HepG2 (cell line): Measurements from ENCODE around the gene SUPT6H. TPM values are rescaled to one million over a fixed set of nuclear protein-coding genes. Genes with fewer than 3 reads are reported as not detected.

Experiments used
- HNRNPK ChIP-seq: fragments of 200-400 bp; formaldehyde crosslinking; IDR thresholded peaks from 2 replicates; pipeline ENCODE4 v1.6.1; 2018; ENCODE audit warnings: low read length, low read depth, moderate library complexity, mild to moderate bottlenecking; ENCODE audit not compliant: poor library complexity, severe bottlenecking
- NAIF1 ChIP-seq: sonication (generic); formaldehyde crosslinking; IDR thresholded peaks from 2 replicates; pipeline ENCODE4 v1.5.0; 2020; ENCODE audit warnings: mild to moderate bottlenecking, missing genetic modification reagents, borderline replicate concordance
- RFXANK ChIP-seq: IDR thresholded peaks from 2 replicates; pipeline ENCODE4 v1.6.1; 2016
- RORA ChIP-seq: sonication (generic); formaldehyde crosslinking; IDR thresholded peaks from 2 replicates; pipeline ENCODE4 v1.5.0; 2020; ENCODE audit warnings: mild to moderate bottlenecking, missing genetic modification reagents, moderate library complexity
- ZNF121 ChIP-seq: sonication (generic); formaldehyde crosslinking; IDR thresholded peaks from 2 replicates; pipeline ENCODE4 v1.5.0; 2020; ENCODE audit warnings: mild to moderate bottlenecking, missing genetic modification reagents
- ZNF777 ChIP-seq: sonication (generic); formaldehyde crosslinking; IDR thresholded peaks from 2 replicates; pipeline ENCODE4 v1.4.0; 2020; ENCODE audit warnings: missing genetic modification reagents
- ZNF816 ChIP-seq: sonication (generic); formaldehyde crosslinking; IDR thresholded peaks from 2 replicates; pipeline ENCODE4 v1.8.0; 2022; ENCODE audit warnings: missing genetic modification reagents, mild to moderate bottlenecking, borderline replicate concordance
- ZNF850 ChIP-seq: sonication (generic); formaldehyde crosslinking; conservative IDR thresholded peaks from 2 replicates; pipeline ENCODE4 v1.9.0; 2021; ENCODE audit warnings: mild to moderate bottlenecking, missing genetic modification reagents
- polyA plus RNA-seq, 8 experiments: library from polyadenylated mRNA; depleted of rRNA in 3 of 8; stranded (reverse) in 7 of 8; unstranded in 1 of 8; fragments of >200 nt; fragmentation: Illumina TruSeq in 4 of 8; extraction: Trizol in 4 of 8; gene quantifications; 2 replicates each; pipeline versions ENCODE4 v1.2.1 to v1.2.3, GENCODE V29; 2011 to 2016; ENCODE audit warnings: low read depth in 4 of 8, missing spikeins in 1 of 8, mixed read lengths in 1 of 8; ENCODE audit not compliant: insufficient read depth in 1 of 8
- total RNA-seq, 5 experiments: library from RNA; depleted of rRNA; stranded (reverse); fragments of >200 nt; fragmentation: Illumina TruSeq; extraction: Trizol; gene quantifications; 2 replicates each; pipeline ENCODE4 v1.2.3, GENCODE V29; 2016; ENCODE audit warnings: low read depth in 1 of 5
- TF ChIP-seq, protein P1 (sequence below): sonication (generic); formaldehyde crosslinking; IDR thresholded peaks from 2 replicates; pipeline ENCODE4 v1.9.0; 2021; ENCODE audit warnings: mild to moderate bottlenecking, missing genetic modification reagents
- TF ChIP-seq, protein P2 (sequence below): sonication (generic); formaldehyde crosslinking; IDR thresholded peaks from 2 replicates; pipeline ENCODE4 v1.5.0; 2020; ENCODE audit warnings: mild to moderate bottlenecking, missing genetic modification reagents
- TF ChIP-seq, protein P3 (sequence below): IDR thresholded peaks from 2 replicates; pipeline ENCODE4 v1.6.1; 2012; ENCODE audit warnings: low read depth, low read length, improper control_type of control experiment
- TF ChIP-seq, protein P4 (sequence below): sonication (generic); formaldehyde crosslinking; IDR thresholded peaks from 2 replicates; pipeline ENCODE4 v1.4.0; 2020; ENCODE audit warnings: missing genetic modification reagents

The SUPT6H gene
- total and polyA plus RNA-seq, 2 of the 13 experiments (the other 11 are each of a cell fraction or from before 2014, with no cell fraction given), result 32.7 to 39.9 TPM

DNA sequence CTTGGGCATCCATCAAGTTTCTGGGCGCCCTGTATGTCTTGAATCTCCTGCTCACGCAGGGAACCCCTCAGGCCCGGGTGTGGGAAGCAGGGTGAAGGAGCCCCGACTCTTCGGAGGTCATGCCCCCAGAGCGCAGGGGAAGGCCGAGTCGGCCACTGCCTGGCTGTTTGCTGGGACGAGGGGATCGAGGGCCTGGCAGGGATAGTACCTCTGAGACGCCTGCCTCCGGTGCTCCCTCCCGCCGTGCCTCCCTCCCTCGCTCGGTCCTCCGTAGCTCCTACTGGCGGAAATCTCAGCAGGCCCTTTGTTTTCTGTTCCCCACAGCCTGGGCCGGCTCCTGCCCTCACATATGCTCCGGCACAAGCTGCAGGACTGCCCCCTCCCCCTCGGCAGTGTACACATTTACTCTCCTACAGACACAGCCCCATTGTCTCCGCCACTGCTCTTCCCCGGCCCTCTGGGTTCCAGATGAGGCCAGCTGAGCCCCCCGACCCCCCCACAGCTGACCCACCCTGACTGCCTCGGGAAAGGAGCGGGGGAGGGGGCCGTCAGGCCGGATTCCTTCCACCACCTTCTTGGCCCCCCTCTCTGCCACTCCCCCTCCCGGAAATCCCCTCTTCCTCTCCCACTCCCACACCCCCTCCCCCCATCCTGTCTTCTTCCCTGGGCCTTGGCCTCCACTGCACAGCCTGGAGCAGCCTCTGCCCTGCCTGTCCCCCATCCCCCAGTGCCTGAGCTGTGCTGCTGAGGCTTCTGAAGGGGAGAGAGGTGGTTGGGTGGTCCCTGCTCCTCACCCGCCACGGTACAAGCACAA lies 83.2 kb downstream of the SUPT6H start (continued):
- TF ChIP-seq HNRNPK (peak; percentile 72), ZNF777 (CRISPR knock-in tag) (peak; percentile 38; the same call in 1 of the 2 replicates), NAIF1 (CRISPR knock-in tag) (peak; percentile 52; the same call in 1 of the 2 replicates), ZNF121 (CRISPR knock-in tag) (no peak), RFXANK (CRISPR knock-in tag) (no peak), ZNF816 (CRISPR knock-in tag) (no peak), ZNF850 (no peak), RORA (CRISPR knock-in tag) (no peak)
- TF ChIP-seq, protein P1, sequence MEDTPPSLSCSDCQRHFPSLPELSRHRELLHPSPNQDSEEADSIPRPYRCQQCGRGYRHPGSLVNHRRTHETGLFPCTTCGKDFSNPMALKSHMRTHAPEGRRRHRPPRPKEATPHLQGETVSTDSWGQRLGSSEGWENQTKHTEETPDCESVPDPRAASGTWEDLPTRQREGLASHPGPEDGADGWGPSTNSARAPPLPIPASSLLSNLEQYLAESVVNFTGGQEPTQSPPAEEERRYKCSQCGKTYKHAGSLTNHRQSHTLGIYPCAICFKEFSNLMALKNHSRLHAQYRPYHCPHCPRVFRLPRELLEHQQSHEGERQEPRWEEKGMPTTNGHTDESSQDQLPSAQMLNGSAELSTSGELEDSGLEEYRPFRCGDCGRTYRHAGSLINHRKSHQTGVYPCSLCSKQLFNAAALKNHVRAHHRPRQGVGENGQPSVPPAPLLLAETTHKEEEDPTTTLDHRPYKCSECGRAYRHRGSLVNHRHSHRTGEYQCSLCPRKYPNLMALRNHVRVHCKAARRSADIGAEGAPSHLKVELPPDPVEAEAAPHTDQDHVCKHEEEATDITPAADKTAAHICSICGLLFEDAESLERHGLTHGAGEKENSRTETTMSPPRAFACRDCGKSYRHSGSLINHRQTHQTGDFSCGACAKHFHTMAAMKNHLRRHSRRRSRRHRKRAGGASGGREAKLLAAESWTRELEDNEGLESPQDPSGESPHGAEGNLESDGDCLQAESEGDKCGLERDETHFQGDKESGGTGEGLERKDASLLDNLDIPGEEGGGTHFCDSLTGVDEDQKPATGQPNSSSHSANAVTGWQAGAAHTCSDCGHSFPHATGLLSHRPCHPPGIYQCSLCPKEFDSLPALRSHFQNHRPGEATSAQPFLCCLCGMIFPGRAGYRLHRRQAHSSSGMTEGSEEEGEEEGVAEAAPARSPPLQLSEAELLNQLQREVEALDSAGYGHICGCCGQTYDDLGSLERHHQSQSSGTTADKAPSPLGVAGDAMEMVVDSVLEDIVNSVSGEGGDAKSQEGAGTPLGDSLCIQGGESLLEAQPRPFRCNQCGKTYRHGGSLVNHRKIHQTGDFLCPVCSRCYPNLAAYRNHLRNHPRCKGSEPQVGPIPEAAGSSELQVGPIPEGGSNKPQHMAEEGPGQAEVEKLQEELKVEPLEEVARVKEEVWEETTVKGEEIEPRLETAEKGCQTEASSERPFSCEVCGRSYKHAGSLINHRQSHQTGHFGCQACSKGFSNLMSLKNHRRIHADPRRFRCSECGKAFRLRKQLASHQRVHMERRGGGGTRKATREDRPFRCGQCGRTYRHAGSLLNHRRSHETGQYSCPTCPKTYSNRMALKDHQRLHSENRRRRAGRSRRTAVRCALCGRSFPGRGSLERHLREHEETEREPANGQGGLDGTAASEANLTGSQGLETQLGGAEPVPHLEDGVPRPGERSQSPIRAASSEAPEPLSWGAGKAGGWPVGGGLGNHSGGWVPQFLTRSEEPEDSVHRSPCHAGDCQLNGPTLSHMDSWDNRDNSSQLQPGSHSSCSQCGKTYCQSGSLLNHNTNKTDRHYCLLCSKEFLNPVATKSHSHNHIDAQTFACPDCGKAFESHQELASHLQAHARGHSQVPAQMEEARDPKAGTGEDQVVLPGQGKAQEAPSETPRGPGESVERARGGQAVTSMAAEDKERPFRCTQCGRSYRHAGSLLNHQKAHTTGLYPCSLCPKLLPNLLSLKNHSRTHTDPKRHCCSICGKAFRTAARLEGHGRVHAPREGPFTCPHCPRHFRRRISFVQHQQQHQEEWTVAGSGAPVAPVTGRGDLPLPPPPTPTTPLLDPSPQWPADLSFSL (CRISPR knock-in tag), result no peak
- TF ChIP-seq, protein P2, sequence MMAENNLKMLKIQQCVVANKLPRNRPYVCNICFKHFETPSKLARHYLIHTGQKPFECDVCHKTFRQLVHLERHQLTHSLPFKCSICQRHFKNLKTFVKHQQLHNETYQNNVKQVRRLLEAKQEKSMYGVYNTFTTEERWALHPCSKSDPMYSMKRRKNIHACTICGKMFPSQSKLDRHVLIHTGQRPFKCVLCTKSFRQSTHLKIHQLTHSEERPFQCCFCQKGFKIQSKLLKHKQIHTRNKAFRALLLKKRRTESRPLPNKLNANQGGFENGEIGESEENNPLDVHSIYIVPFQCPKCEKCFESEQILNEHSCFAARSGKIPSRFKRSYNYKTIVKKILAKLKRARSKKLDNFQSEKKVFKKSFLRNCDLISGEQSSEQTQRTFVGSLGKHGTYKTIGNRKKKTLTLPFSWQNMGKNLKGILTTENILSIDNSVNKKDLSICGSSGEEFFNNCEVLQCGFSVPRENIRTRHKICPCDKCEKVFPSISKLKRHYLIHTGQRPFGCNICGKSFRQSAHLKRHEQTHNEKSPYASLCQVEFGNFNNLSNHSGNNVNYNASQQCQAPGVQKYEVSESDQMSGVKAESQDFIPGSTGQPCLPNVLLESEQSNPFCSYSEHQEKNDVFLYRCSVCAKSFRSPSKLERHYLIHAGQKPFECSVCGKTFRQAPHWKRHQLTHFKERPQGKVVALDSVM, result 0 out of 2 replicates have a peak, but pooled peaks have one; percentile 52
- TF ChIP-seq, protein P3, sequence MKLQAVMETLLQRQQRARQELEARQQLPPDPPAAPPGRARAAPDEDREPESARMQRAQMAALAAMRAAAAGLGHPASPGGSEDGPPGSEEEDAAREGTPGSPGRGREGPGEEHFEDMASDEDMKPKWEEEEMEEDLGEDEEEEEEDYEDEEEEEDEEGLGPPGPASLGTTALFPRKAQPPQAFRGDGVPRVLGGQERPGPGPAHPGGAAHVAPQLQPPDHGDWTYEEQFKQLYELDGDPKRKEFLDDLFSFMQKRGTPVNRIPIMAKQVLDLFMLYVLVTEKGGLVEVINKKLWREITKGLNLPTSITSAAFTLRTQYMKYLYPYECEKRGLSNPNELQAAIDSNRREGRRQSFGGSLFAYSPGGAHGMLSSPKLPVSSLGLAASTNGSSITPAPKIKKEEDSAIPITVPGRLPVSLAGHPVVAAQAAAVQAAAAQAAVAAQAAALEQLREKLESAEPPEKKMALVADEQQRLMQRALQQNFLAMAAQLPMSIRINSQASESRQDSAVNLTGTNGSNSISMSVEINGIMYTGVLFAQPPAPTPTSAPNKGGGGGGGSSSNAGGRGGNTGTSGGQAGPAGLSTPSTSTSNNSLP, result no peak
- TF ChIP-seq, protein P4, sequence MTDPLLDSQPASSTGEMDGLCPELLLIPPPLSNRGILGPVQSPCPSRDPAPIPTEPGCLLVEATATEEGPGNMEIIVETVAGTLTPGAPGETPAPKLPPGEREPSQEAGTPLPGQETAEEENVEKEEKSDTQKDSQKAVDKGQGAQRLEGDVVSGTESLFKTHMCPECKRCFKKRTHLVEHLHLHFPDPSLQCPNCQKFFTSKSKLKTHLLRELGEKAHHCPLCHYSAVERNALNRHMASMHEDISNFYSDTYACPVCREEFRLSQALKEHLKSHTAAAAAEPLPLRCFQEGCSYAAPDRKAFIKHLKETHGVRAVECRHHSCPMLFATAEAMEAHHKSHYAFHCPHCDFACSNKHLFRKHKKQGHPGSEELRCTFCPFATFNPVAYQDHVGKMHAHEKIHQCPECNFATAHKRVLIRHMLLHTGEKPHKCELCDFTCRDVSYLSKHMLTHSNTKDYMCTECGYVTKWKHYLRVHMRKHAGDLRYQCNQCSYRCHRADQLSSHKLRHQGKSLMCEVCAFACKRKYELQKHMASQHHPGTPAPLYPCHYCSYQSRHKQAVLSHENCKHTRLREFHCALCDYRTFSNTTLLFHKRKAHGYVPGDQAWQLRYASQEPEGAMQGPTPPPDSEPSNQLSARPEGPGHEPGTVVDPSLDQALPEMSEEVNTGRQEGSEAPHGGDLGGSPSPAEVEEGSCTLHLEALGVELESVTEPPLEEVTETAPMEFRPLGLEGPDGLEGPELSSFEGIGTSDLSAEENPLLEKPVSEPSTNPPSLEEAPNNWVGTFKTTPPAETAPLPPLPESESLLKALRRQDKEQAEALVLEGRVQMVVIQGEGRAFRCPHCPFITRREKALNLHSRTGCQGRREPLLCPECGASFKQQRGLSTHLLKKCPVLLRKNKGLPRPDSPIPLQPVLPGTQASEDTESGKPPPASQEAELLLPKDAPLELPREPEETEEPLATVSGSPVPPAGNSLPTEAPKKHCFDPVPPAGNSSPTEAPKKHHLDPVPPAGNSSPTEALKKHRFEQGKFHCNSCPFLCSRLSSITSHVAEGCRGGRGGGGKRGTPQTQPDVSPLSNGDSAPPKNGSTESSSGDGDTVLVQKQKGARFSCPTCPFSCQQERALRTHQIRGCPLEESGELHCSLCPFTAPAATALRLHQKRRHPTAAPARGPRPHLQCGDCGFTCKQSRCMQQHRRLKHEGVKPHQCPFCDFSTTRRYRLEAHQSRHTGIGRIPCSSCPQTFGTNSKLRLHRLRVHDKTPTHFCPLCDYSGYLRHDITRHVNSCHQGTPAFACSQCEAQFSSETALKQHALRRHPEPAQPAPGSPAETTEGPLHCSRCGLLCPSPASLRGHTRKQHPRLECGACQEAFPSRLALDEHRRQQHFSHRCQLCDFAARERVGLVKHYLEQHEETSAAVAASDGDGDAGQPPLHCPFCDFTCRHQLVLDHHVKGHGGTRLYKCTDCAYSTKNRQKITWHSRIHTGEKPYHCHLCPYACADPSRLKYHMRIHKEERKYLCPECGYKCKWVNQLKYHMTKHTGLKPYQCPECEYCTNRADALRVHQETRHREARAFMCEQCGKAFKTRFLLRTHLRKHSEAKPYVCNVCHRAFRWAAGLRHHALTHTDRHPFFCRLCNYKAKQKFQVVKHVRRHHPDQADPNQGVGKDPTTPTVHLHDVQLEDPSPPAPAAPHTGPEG (CRISPR knock-in tag), result no peak
